NCI-H526 treated with DMSO at 0.1 percent for 48 hours (cell line): ENCODE results near the gene ETFB.
A peak's percentile ranks its signal among the peaks of the same experiment; 100 is the strongest.

Source experiments
- DNase-seq: peaks from one replicate; lab custom pipeline; 2025; lab: John Stamatoyannopoulos, UW

The ETFB gene

GRCh38 chr19:51327066-51328001 is 38.9 kb downstream of the ETFB start:
- peak; percentile 27 for DNase-seq

- DNase-seq, result no peak
These were observed 39.7 kb downstream of the ETFB start for GRCh38 chr19:51326216-51327065.

- DNase-seq, result no peak
These were observed 40.8 kb downstream of the ETFB start for GRCh38 chr19:51325161-51325976.

- DNase-seq, result no peak
These were observed 42.1 kb downstream of the ETFB start for GRCh38 chr19:51324167-51324481.

- no peak for DNase-seq
These were observed 42.6 kb downstream of the ETFB start for GRCh38 chr19:51323481-51324166.

- no peak for DNase-seq
These were observed 44.4 kb downstream of the ETFB start for GRCh38 chr19:51321799-51322198.

GRCh38 chr19:51320280-51320657 is 45.9 kb downstream of the ETFB start:
- DNase-seq, result no peak

GRCh38 chr19:51319649-51320279 is 46.4 kb downstream of the ETFB start:
- DNase-seq, result no peak

- DNase-seq, result no peak
These were observed 47.2 kb downstream of the ETFB start for GRCh38 chr19:51318687-51319648.

- DNase-seq, result no peak
These were observed 48.2 kb downstream of the ETFB start for GRCh38 chr19:51317968-51318367.

GRCh38 chr19:51317376-51317775 is 48.8 kb downstream of the ETFB start:
- DNase-seq, result no peak

GRCh38 chr19:51316688-51317087 is 49.5 kb downstream of the ETFB start:
- no peak for DNase-seq

GRCh38 chr19:51311351-51312257 is 54.6 kb downstream of the ETFB start, which contains the start of gene IGLON5:
IGLON5 (plus strand) TSS chr19:51311644; CDS start chr19:51311848, 204 bp downstream.
- no peak for DNase-seq

- DNase-seq, result no peak
These were observed 60.7 kb downstream of the ETFB start for GRCh38 chr19:51305479-51305878.

- DNase-seq, result no peak
These were observed 64.9 kb downstream of the ETFB start for GRCh38 chr19:51301266-51301665.

GRCh38 chr19:51297406-51297805 is 68.8 kb downstream of the ETFB start:
- no peak for DNase-seq

GRCh38 chr19:51296336-51297093 is 69.7 kb downstream of the ETFB start:
- DNase-seq, result no peak
